ENCODE data around the gene HECW1.

The HECW1 gene

GRCh38 chr7:43537765-43538403, 425.4 kb downstream of the HECW1 start:
- Histone ChIP-seq H3K9ac (ENCODE audit: low read length) (no peak overlapping the region), H3K36me3 (ENCODE audit: control insufficient read depth, insufficient read depth, low read length) (no peaks in the 10 kb centered on the region), H3K27ac (ENCODE audit: low read depth, low read length) (no peak overlapping the region), H3K4me1 (ENCODE audit: control insufficient read depth, insufficient read depth, low read length) (peaks cover 18% of the 10 kb centered on the region; the same call in 1 of the 2 replicates), H3K9me3 (ENCODE audit: control insufficient read depth, insufficient read depth, low read depth, low read length) (no peaks in the 10 kb centered on the region), H3K27me3 (ENCODE audit: control insufficient read depth, insufficient read depth, low read length) (no peaks in the 10 kb centered on the region), H3K4me3 (ENCODE audit: low read depth, low read length) (no peak overlapping the region)

GRCh38 chr7:43538404-43538771, 425.9 kb downstream of the HECW1 start:
- Histone ChIP-seq H3K4me1 (ENCODE audit: control insufficient read depth, insufficient read depth, low read length) (peaks cover 18% of the 10 kb centered on the region; the same call in 1 of the 2 replicates), H3K4me3 (ENCODE audit: low read depth, low read length) (no peak overlapping the region), H3K27ac (ENCODE audit: low read depth, low read length) (no peak overlapping the region)

GRCh38 chr7:43540471-43540870, 428.0 kb downstream of the HECW1 start:
- Histone ChIP-seq H3K36me3 (ENCODE audit: control insufficient read depth, insufficient read depth, low read length) (no peaks in the 10 kb centered on the region), H3K9ac (ENCODE audit: low read length) (no peak overlapping the region), H3K27ac (ENCODE audit: low read depth, low read length) (no peak overlapping the region), H3K27me3 (ENCODE audit: control insufficient read depth, insufficient read depth, low read length) (no peaks in the 10 kb centered on the region), H3K4me3 (ENCODE audit: low read depth, low read length) (no peak overlapping the region), H3K4me1 (ENCODE audit: control insufficient read depth, insufficient read depth, low read length) (peaks cover 18% of the 10 kb centered on the region; the same call in 1 of the 2 replicates), H3K9me3 (ENCODE audit: control insufficient read depth, insufficient read depth, low read depth, low read length) (no peaks in the 10 kb centered on the region)

More at GRCh38 chr7:43538404-43538771, 425.9 kb downstream of the HECW1 start:
- no peaks in the 10 kb centered on the region for H3K36me3 ChIP-seq (ENCODE audit: control insufficient read depth, insufficient read depth, low read length)
- H3K9ac ChIP-seq (ENCODE audit: low read length): no peak overlapping the region
- no peaks in the 10 kb centered on the region for H3K9me3 ChIP-seq (ENCODE audit: control insufficient read depth, insufficient read depth, low read depth, low read length)
- no peaks in the 10 kb centered on the region for H3K27me3 ChIP-seq (ENCODE audit: control insufficient read depth, insufficient read depth, low read length)

- Histone ChIP-seq H3K4me3 (ENCODE audit: low read depth, low read length) (no peak overlapping the region), H3K27ac (ENCODE audit: low read depth, low read length) (no peak overlapping the region), H3K4me1 (ENCODE audit: control insufficient read depth, insufficient read depth, low read length) (peaks cover 4% of the 10 kb centered on the region; the same call in 1 of the 2 replicates), H3K9ac (ENCODE audit: low read length) (no peak overlapping the region), H3K36me3 (ENCODE audit: control insufficient read depth, insufficient read depth, low read length) (no peaks in the 10 kb centered on the region), H3K9me3 (ENCODE audit: control insufficient read depth, insufficient read depth, low read depth, low read length) (no peaks in the 10 kb centered on the region), H3K27me3 (ENCODE audit: control insufficient read depth, insufficient read depth, low read length) (no peaks in the 10 kb centered on the region)
Observed at GRCh38 chr7:43542716-43543115, 430.3 kb downstream of the HECW1 start.

GRCh38 chr7:43546231-43546630, 433.8 kb downstream of the HECW1 start:
- no peaks in the 10 kb centered on the region for H3K36me3 ChIP-seq (ENCODE audit: control insufficient read depth, insufficient read depth, low read length)
- H3K9me3 ChIP-seq (ENCODE audit: control insufficient read depth, insufficient read depth, low read depth, low read length): no peaks in the 10 kb centered on the region
- no peaks in the 10 kb centered on the region for H3K27me3 ChIP-seq (ENCODE audit: control insufficient read depth, insufficient read depth, low read length)
- no peak overlapping the region for H3K9ac ChIP-seq (ENCODE audit: low read length)
- H3K4me1 ChIP-seq (ENCODE audit: control insufficient read depth, insufficient read depth, low read length): no peaks in the 10 kb centered on the region
- H3K4me3 ChIP-seq (ENCODE audit: low read depth, low read length): no peak overlapping the region
- H3K27ac ChIP-seq (ENCODE audit: low read depth, low read length): no peak overlapping the region

- Histone ChIP-seq H3K9me3 (ENCODE audit: control insufficient read depth, insufficient read depth, low read depth, low read length) (no peaks in the 10 kb centered on the region), H3K27ac (ENCODE audit: low read depth, low read length) (no peak overlapping the region), H3K4me1 (ENCODE audit: control insufficient read depth, insufficient read depth, low read length) (peaks cover 2% of the 10 kb centered on the region; the same call in 1 of the 2 replicates), H3K4me3 (ENCODE audit: low read depth, low read length) (no peak overlapping the region), H3K36me3 (ENCODE audit: control insufficient read depth, insufficient read depth, low read length) (no peaks in the 10 kb centered on the region), H3K27me3 (ENCODE audit: control insufficient read depth, insufficient read depth, low read length) (no peaks in the 10 kb centered on the region), H3K9ac (ENCODE audit: low read length) (no peak overlapping the region)
Observed at GRCh38 chr7:43550427-43550826, 438.0 kb downstream of the HECW1 start.

- no peaks in the 10 kb centered on the region for H3K36me3 ChIP-seq (ENCODE audit: control insufficient read depth, insufficient read depth, low read length)
- H3K27me3 ChIP-seq (ENCODE audit: control insufficient read depth, insufficient read depth, low read length): no peaks in the 10 kb centered on the region
- peaks cover 10% of the 10 kb centered on the region; the same call in 1 of the 2 replicates for H3K4me1 ChIP-seq (ENCODE audit: control insufficient read depth, insufficient read depth, low read length)
- no peaks in the 10 kb centered on the region for H3K9me3 ChIP-seq (ENCODE audit: control insufficient read depth, insufficient read depth, low read depth, low read length)
- H3K27ac ChIP-seq (ENCODE audit: low read depth, low read length): no peak overlapping the region
- no peak overlapping the region for H3K4me3 ChIP-seq (ENCODE audit: low read depth, low read length)
- H3K9ac ChIP-seq (ENCODE audit: low read length): no peak overlapping the region
Observed at GRCh38 chr7:43552122-43552521, 439.7 kb downstream of the HECW1 start.

GRCh38 chr7:43553999-43554398, 441.6 kb downstream of the HECW1 start:
- Histone ChIP-seq H3K9me3 (ENCODE audit: control insufficient read depth, insufficient read depth, low read depth, low read length) (no peaks in the 10 kb centered on the region), H3K27ac (ENCODE audit: low read depth, low read length) (no peak overlapping the region), H3K27me3 (ENCODE audit: control insufficient read depth, insufficient read depth, low read length) (no peaks in the 10 kb centered on the region), H3K4me1 (ENCODE audit: control insufficient read depth, insufficient read depth, low read length) (peaks cover 10% of the 10 kb centered on the region; the same call in 1 of the 2 replicates), H3K36me3 (ENCODE audit: control insufficient read depth, insufficient read depth, low read length) (no peaks in the 10 kb centered on the region), H3K9ac (ENCODE audit: low read length) (no peak overlapping the region), H3K4me3 (ENCODE audit: low read depth, low read length) (no peak overlapping the region)

GRCh38 chr7:43554423-43554822, 442.0 kb downstream of the HECW1 start:
- Histone ChIP-seq H3K9ac (ENCODE audit: low read length) (no peak overlapping the region), H3K27me3 (ENCODE audit: control insufficient read depth, insufficient read depth, low read length) (no peaks in the 10 kb centered on the region), H3K27ac (ENCODE audit: low read depth, low read length) (no peak overlapping the region), H3K4me1 (ENCODE audit: control insufficient read depth, insufficient read depth, low read length) (peaks cover 10% of the 10 kb centered on the region; the same call in 1 of the 2 replicates), H3K4me3 (ENCODE audit: low read depth, low read length) (no peak overlapping the region), H3K36me3 (ENCODE audit: control insufficient read depth, insufficient read depth, low read length) (no peaks in the 10 kb centered on the region), H3K9me3 (ENCODE audit: control insufficient read depth, insufficient read depth, low read depth, low read length) (no peaks in the 10 kb centered on the region)

GRCh38 chr7:43557831-43558495, 445.5 kb downstream of the HECW1 start:
- Histone ChIP-seq H3K4me1 (ENCODE audit: control insufficient read depth, insufficient read depth, low read length) (peaks cover 10% of the 10 kb centered on the region; the same call in 1 of the 2 replicates), H3K4me3 (ENCODE audit: low read depth, low read length) (no peak overlapping the region), H3K9ac (ENCODE audit: low read length) (no peak overlapping the region), H3K27ac (ENCODE audit: low read depth, low read length) (no peak overlapping the region), H3K36me3 (ENCODE audit: control insufficient read depth, insufficient read depth, low read length) (no peaks in the 10 kb centered on the region), H3K27me3 (ENCODE audit: control insufficient read depth, insufficient read depth, low read length) (no peaks in the 10 kb centered on the region), H3K9me3 (ENCODE audit: control insufficient read depth, insufficient read depth, low read depth, low read length) (no peaks in the 10 kb centered on the region)

- Histone ChIP-seq H3K36me3 (ENCODE audit: control insufficient read depth, insufficient read depth, low read length) (no peaks in the 10 kb centered on the region), H3K4me3 (ENCODE audit: low read depth, low read length) (no peak overlapping the region), H3K4me1 (ENCODE audit: control insufficient read depth, insufficient read depth, low read length) (peaks cover 10% of the 10 kb centered on the region; the same call in 1 of the 2 replicates), H3K27me3 (ENCODE audit: control insufficient read depth, insufficient read depth, low read length) (no peaks in the 10 kb centered on the region), H3K9me3 (ENCODE audit: control insufficient read depth, insufficient read depth, low read depth, low read length) (no peaks in the 10 kb centered on the region), H3K27ac (ENCODE audit: low read depth, low read length) (no peak overlapping the region), H3K9ac (ENCODE audit: low read length) (no peak overlapping the region)
Observed at GRCh38 chr7:43559171-43559945, 446.9 kb downstream of the HECW1 start.

Measured in HUES6 (cell line).